Left lung (tissue), 10 donors: ENCODE results near the gene PHF2. TPM values are rescaled to one million over a fixed set of nuclear protein-coding genes. Genes with fewer than 3 reads are reported as not detected.
A peak's percentile ranks its signal among the peaks of the same experiment; 100 is the strongest.

Source experiments
- ATAC-seq: fragments of 200-7000 bp; cut with Tn5 transposase; one replicate; pipeline ENCODE4 v1.9.1; 2020; ENCODE audit warnings: moderate library complexity
- DNase-seq, 4 donors: peaks; one replicate each; pipeline ENCODE4 v3.0.0-alpha.2; 2013 to 2020
- H3K27ac ChIP-seq, 2 donors: fragments of 200-600 bp; sonication (generic) in 1 of 2; one replicate each; pipeline versions ENCODE4 v1.5.0 to v1.8.0; 2020 to 2021
- H3K27me3 ChIP-seq, 2 donors: fragments of 200-600 bp; sonication (generic) in 1 of 2; one replicate each; pipeline versions ENCODE4 v1.5.0 to v1.8.0; 2020 to 2021
- H3K36me3 ChIP-seq, 2 donors: fragments of 200-600 bp; sonication (generic) in 1 of 2; one replicate each; pipeline versions ENCODE4 v1.5.0 to v1.8.0; 2020 to 2021
- H3K4me1 ChIP-seq, 2 donors: fragments of 200-600 bp; one replicate each; pipeline ENCODE4 v1.8.0; 2021
- H3K4me3 ChIP-seq, 2 donors: fragments of 200-600 bp; sonication (generic) in 1 of 2; one replicate each; pipeline versions ENCODE4 v1.5.0 to v1.8.0; 2020 to 2021; ENCODE audit warnings: mild to moderate bottlenecking in 1 of 2
- H3K9me3 ChIP-seq, 2 donors: fragments of 200-600 bp; sonication (generic) in 1 of 2; one replicate each; pipeline versions ENCODE4 v1.5.0 to v1.8.0; 2020 to 2021
- CTCF ChIP-seq, 2 donors: fragments of 200-600 bp; sonication (generic) in 1 of 2; IDR thresholded peaks; one replicate each; pipeline versions ENCODE4 v1.5.0 to v1.8.0; 2021; ENCODE audit warnings: antibody characterized with exemption in 2 of 2
- intact Hi-C, 2 donors: fragments of 100-400 bp; cut with DNase I; formaldehyde crosslinking; loops; one replicate each; pipeline versions ENCODE4 v1.11.2 to v1.14.2; 2022
- polyA plus RNA-seq, 6 donors: library from polyadenylated mRNA; unstranded; fragments of 120-200 nt; gene quantifications; one replicate each; pipeline ENCODE4 v1.2.1, GENCODE V29; 2013; ENCODE audit not compliant: insufficient read length in 6 of 6
- total RNA-seq, 2 donors: library from RNA; stranded (reverse); fragmentation: NEBNext Ultra II Directional; extraction: Animal tissue kit (Norgen Biotek cat#: 25700); gene quantifications; one replicate each; pipeline ENCODE4 v1.2.1, GENCODE V29; 2021
- donor health status: DM: no; HTN: yes; CAD: no.
- donor health status: DM: no; HTN: no; CAD: no.

Gene PHF2
- total and polyA plus RNA-seq, 8 donors, result 29.1 to 53.7 (median 42.3) TPM

GRCh38 chr9:93633492-93634221 lies 57.3 kb downstream of the PHF2 start:
- DNase-seq (peak in 1 of 4 donors; percentile 61), ATAC-seq (no peak)
- H3K27me3 ChIP-seq, result no peaks in the 10 kb centered on the region
- intact Hi-C loops, result no loop called here
- TF ChIP-seq CTCF (IDR thresholded peaks at IDR 0.05), result no peak
- H3K9me3 ChIP-seq, result peaks cover 0 to 10% of the 10 kb centered on the region in 2 donors
- H3K4me3 ChIP-seq, result no peak overlapping the region
- peaks cover 0 to 91% of the 10 kb centered on the region in 2 donors for H3K36me3 ChIP-seq
- no peak overlapping the region for H3K27ac ChIP-seq
- H3K4me1 ChIP-seq, result no peaks in the 10 kb centered on the region

- no peak for TF ChIP-seq CTCF (IDR thresholded peaks at IDR 0.05)
- Histone ChIP-seq H3K27ac (no peak overlapping the region), H3K9me3 (peaks cover 0 to 10% of the 10 kb centered on the region in 2 donors), H3K4me1 (no peaks in the 10 kb centered on the region), H3K4me3 (no peak overlapping the region), H3K36me3 (peaks cover 0 to 99% of the 10 kb centered on the region in 2 donors), H3K27me3 (no peaks in the 10 kb centered on the region)
- intact Hi-C loops, result no loop called here
- ATAC-seq (no peak), DNase-seq (no peak)
These were observed 58.2 kb downstream of the PHF2 start for GRCh38 chr9:93634311-93635185.

- H3K36me3 ChIP-seq, result peaks cover 0 to 97% of the 10 kb centered on the region in 2 donors
- peaks cover 0 to 10% of the 10 kb centered on the region in 2 donors for H3K9me3 ChIP-seq
- no peak overlapping the region for H3K27ac ChIP-seq
- TF ChIP-seq CTCF (IDR thresholded peaks at IDR 0.05), result no peak
- H3K4me1 ChIP-seq, result no peaks in the 10 kb centered on the region
- no peak overlapping the region for H3K4me3 ChIP-seq
- no peak for ATAC-seq
- intact Hi-C loops, result no loop called here
- no peaks in the 10 kb centered on the region for H3K27me3 ChIP-seq
- DNase-seq, result peak in 1 of 4 donors; percentile 45
These were observed 59.1 kb downstream of the PHF2 start for GRCh38 chr9:93635186-93636107.

GRCh38 chr9:93636172-93636661 lies 59.8 kb downstream of the PHF2 start:
- Histone ChIP-seq H3K4me1 (no peaks in the 10 kb centered on the region), H3K9me3 (peaks cover 0 to 10% of the 10 kb centered on the region in 2 donors), H3K4me3 (no peak overlapping the region), H3K27ac (no peak overlapping the region), H3K36me3 (peaks cover 0 to 91% of the 10 kb centered on the region in 2 donors), H3K27me3 (no peaks in the 10 kb centered on the region)
- ATAC-seq, result no peak
- peak in 1 of 4 donors; percentile 67 for DNase-seq
- intact Hi-C loops, result no loop called here
- TF ChIP-seq CTCF (IDR thresholded peaks at IDR 0.05), result no peak
